Measurements from ENCODE around the gene ATG101. TPM values are rescaled to one million over a fixed set of nuclear protein-coding genes. Genes with fewer than 3 reads are reported as not detected.
A peak's percentile ranks its signal among the peaks of the same experiment; 100 is the strongest.

The ATG101 gene
- total and polyA plus RNA-seq, 2 of the 13 experiments (the other 11 are each of a cell fraction or from before 2014, with no cell fraction given), result 58.2 to 67.7 TPM

DNA sequence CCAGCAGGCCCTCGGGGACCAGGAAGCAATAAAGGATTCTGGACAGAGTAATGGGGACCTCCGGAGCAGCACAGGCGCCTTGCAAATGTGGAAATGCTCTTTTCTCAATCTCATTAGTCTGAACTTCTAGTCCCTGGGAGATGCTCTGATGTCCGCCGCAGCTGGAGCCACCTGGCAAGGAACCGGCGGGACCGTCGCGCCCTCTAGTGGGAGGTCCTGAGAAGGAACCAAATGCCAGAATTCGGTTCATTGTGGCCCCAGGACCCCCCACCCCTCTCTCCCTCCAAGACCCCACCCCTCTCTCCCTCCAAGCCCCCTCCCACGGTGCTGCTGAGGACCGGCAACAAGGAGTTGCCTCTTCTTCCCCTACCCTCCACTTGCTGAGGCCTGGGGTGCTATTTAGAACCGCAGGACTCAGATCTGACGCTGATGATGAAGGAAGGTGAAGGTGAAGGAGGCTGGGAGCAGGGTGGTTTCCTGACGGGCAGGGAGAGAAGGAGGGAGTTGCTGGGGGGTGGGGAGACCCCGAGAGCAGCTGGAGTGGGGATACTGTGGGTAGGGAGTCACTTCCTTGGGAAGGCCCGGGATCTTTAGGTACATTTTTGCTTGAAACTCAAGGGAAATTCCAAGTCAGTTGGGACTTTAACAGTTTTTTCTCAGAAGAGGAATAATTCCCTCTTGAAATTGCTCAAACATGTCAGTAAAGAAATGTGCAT, 52.2 kb downstream of the ATG101 start (continued):
- TF ChIP-seq, protein P1, sequence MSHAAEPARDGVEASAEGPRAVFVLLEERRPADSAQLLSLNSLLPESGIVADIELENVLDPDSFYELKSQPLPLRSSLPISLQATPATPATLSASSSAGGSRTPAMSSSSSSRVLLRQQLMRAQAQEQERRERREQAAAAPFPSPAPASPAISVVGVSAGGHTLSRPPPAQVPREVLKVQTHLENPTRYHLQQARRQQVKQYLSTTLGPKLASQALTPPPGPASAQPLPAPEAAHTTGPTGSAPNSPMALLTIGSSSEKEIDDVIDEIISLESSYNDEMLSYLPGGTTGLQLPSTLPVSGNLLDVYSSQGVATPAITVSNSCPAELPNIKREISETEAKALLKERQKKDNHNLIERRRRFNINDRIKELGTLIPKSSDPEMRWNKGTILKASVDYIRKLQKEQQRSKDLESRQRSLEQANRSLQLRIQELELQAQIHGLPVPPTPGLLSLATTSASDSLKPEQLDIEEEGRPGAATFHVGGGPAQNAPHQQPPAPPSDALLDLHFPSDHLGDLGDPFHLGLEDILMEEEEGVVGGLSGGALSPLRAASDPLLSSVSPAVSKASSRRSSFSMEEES (CRISPR knock-in tag; IDR thresholded peaks at IDR 0.05), result no peak
- TF ChIP-seq, protein P2, sequence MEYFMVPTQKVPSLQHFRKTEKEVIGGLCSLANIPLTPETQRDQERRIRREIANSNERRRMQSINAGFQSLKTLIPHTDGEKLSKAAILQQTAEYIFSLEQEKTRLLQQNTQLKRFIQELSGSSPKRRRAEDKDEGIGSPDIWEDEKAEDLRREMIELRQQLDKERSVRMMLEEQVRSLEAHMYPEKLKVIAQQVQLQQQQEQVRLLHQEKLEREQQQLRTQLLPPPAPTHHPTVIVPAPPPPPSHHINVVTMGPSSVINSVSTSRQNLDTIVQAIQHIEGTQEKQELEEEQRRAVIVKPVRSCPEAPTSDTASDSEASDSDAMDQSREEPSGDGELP (IDR thresholded peaks at IDR 0.05; ENCODE audit: borderline replicate concordance, low read depth), result peak; percentile 42; the same call in 1 of the 2 replicates
- TF ChIP-seq TBP (CRISPR knock-in tag; IDR thresholded peaks at IDR 0.05) (no peak), POLR2A (IDR thresholded peaks at IDR 0.05; ENCODE audit: insufficient read depth in 1 of 2, low read depth in 2 of 2, low read length in 2 of 2) (no peak), MLLT10 (CRISPR knock-in tag; IDR thresholded peaks at IDR 0.05) (no peak), YY1 (IDR thresholded peaks at IDR 0.05; ENCODE audit: insufficient read depth, insufficient replicate concordance, low read depth, low read length) (peak; percentile 21), STAG1 (CRISPR knock-in tag; IDR thresholded peaks at IDR 0.05) (peak; percentile 77), SPEN (CRISPR knock-in tag; IDR thresholded peaks at IDR 0.05; ENCODE audit: low read depth) (no peak), ZMAT3 (CRISPR knock-in tag; conservative IDR thresholded peaks at IDR 0.05) (0 out of 2 replicates have a peak, but pooled peaks have one; percentile 32), KDM2A (CRISPR knock-in tag; IDR thresholded peaks at IDR 0.05; ENCODE audit: borderline replicate concordance, low read depth) (0 out of 2 replicates have a peak, but pooled peaks have one; percentile 35), HOXA5 (CRISPR knock-in tag; IDR thresholded peaks at IDR 0.05) (no peak), RFXAP (CRISPR knock-in tag; IDR thresholded peaks at IDR 0.05; ENCODE audit: borderline replicate concordance) (no peak), ZNF333 (CRISPR knock-in tag; IDR thresholded peaks at IDR 0.05; ENCODE audit: borderline replicate concordance) (no peak)
- TF ChIP-seq, protein P3, sequence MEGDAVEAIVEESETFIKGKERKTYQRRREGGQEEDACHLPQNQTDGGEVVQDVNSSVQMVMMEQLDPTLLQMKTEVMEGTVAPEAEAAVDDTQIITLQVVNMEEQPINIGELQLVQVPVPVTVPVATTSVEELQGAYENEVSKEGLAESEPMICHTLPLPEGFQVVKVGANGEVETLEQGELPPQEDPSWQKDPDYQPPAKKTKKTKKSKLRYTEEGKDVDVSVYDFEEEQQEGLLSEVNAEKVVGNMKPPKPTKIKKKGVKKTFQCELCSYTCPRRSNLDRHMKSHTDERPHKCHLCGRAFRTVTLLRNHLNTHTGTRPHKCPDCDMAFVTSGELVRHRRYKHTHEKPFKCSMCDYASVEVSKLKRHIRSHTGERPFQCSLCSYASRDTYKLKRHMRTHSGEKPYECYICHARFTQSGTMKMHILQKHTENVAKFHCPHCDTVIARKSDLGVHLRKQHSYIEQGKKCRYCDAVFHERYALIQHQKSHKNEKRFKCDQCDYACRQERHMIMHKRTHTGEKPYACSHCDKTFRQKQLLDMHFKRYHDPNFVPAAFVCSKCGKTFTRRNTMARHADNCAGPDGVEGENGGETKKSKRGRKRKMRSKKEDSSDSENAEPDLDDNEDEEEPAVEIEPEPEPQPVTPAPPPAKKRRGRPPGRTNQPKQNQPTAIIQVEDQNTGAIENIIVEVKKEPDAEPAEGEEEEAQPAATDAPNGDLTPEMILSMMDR (CRISPR knock-in tag; IDR thresholded peaks at IDR 0.05), result peak; percentile 85
- TF ChIP-seq, protein P4, sequence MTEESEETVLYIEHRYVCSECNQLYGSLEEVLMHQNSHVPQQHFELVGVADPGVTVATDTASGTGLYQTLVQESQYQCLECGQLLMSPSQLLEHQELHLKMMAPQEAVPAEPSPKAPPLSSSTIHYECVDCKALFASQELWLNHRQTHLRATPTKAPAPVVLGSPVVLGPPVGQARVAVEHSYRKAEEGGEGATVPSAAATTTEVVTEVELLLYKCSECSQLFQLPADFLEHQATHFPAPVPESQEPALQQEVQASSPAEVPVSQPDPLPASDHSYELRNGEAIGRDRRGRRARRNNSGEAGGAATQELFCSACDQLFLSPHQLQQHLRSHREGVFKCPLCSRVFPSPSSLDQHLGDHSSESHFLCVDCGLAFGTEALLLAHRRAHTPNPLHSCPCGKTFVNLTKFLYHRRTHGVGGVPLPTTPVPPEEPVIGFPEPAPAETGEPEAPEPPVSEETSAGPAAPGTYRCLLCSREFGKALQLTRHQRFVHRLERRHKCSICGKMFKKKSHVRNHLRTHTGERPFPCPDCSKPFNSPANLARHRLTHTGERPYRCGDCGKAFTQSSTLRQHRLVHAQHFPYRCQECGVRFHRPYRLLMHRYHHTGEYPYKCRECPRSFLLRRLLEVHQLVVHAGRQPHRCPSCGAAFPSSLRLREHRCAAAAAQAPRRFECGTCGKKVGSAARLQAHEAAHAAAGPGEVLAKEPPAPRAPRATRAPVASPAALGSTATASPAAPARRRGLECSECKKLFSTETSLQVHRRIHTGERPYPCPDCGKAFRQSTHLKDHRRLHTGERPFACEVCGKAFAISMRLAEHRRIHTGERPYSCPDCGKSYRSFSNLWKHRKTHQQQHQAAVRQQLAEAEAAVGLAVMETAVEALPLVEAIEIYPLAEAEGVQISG (CRISPR knock-in tag; IDR thresholded peaks at IDR 0.05), result peak; percentile 31; the same call in 1 of the 2 replicates
- TF ChIP-seq, protein P5, sequence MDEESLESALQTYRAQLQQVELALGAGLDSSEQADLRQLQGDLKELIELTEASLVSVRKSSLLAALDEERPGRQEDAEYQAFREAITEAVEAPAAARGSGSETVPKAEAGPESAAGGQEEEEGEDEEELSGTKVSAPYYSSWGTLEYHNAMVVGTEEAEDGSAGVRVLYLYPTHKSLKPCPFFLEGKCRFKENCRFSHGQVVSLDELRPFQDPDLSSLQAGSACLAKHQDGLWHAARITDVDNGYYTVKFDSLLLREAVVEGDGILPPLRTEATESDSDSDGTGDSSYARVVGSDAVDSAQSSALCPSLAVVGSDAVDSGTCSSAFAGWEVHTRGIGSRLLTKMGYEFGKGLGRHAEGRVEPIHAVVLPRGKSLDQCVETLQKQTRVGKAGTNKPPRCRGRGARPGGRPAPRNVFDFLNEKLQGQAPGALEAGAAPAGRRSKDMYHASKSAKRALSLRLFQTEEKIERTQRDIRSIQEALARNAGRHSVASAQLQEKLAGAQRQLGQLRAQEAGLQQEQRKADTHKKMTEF (CRISPR knock-in tag; IDR thresholded peaks at IDR 0.05), result no peak
- TF ChIP-seq, protein P6, sequence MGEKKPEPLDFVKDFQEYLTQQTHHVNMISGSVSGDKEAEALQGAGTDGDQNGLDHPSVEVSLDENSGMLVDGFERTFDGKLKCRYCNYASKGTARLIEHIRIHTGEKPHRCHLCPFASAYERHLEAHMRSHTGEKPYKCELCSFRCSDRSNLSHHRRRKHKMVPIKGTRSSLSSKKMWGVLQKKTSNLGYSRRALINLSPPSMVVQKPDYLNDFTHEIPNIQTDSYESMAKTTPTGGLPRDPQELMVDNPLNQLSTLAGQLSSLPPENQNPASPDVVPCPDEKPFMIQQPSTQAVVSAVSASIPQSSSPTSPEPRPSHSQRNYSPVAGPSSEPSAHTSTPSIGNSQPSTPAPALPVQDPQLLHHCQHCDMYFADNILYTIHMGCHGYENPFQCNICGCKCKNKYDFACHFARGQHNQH (CRISPR knock-in tag; IDR thresholded peaks at IDR 0.05), result 0 out of 2 replicates have a peak, but pooled peaks have one; percentile 36

All from HepG2 (cell line).